Measurements from ENCODE around the gene ZNF598. TPM values are rescaled to one million over a fixed set of nuclear protein-coding genes. Genes with fewer than 3 reads are reported as not detected.
A peak's percentile ranks its signal among the peaks of the same experiment; 100 is the strongest.

The ZNF598 gene
- polyA plus RNA-seq, 1 of the 3 experiments (the other 2 are of a cell fraction) = 47.8 TPM

GRCh38 chr16:1990351-1991134, 19.1 kb downstream of the ZNF598 start:
- POLR2A ChIA-PET = interaction anchor here (2.3 kb wide), 1 partner anchor 26 kb away, joined by 8 read pairs; the partner anchor contains the start of gene RPS2
- no peaks in the 10 kb centered on the region for H3K27me3 ChIP-seq (ENCODE audit: insufficient read depth)
- CTCF ChIA-PET = interaction anchor here (1.3 to 12.9 kb wide), 3 partner anchors 8 to 18 kb away, joined by 4 to 108 read pairs (median 4); no protein-coding TSS in a partner anchor
- no peaks in the 10 kb centered on the region for H4K20me1 ChIP-seq (ENCODE audit: insufficient read depth)
- 28% methylated on average over 23 of the region's 50 CpGs for WGBS (ENCODE audit: low lambda C conversion rate)
- H2AFZ ChIP-seq (ENCODE audit: low read depth) = 0 out of 2 replicates have a peak overlapping the region, but pooled peaks have one; percentile 41
- no peaks in the 10 kb centered on the region for H3K9me2 ChIP-seq
- peak; percentile 82 for DNase-seq
- H3K4me3 ChIP-seq (ENCODE audit: low read depth in 2 of 2, low read length in 1 of 2) = peak overlapping the region; percentile 62
- peaks cover 8% of the 10 kb centered on the region; the same call in 1 of the 2 replicates for H3K79me2 ChIP-seq (ENCODE audit: insufficient read depth)
- peaks cover 4 to 11% of the 10 kb centered on the region in 2 experiments for H3K36me3 ChIP-seq (replicated peaks in 1 of 2; ENCODE audit: control insufficient read depth in 1 of 2, insufficient read depth in 2 of 2, low read length in 1 of 2)
- peak overlapping the region; percentile 85 for H3K4me2 ChIP-seq
- H3K4me1 ChIP-seq (ENCODE audit: control insufficient read depth in 1 of 2, insufficient read depth in 2 of 2, low read depth in 1 of 2, low read length in 1 of 2) = peaks cover 0 to 19% of the 10 kb centered on the region in 2 experiments; a peak in 1 of 4 replicates
- no peaks in the 10 kb centered on the region for H3K9me3 ChIP-seq
- peak overlapping the region; percentile 46; the same call in 1 of the 2 replicates for H3K9ac ChIP-seq
- peaks cover 11% of the 10 kb centered on the region for H3F3A ChIP-seq (replicated peaks; ENCODE audit: insufficient read depth)
- TF ChIP-seq NFIC (IDR thresholded peaks at IDR 0.05; ENCODE audit: borderline replicate concordance) = no peak
- no peak for TF ChIP-seq MAX (IDR thresholded peaks at IDR 0.05; ENCODE audit: low read depth)
- TF ChIP-seq, protein P1, sequence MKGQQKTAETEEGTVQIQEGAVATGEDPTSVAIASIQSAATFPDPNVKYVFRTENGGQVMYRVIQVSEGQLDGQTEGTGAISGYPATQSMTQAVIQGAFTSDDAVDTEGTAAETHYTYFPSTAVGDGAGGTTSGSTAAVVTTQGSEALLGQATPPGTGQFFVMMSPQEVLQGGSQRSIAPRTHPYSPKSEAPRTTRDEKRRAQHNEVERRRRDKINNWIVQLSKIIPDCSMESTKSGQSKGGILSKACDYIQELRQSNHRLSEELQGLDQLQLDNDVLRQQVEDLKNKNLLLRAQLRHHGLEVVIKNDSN (IDR thresholded peaks at IDR 0.05; ENCODE audit: borderline replicate concordance, low read depth) = no peak
- TF ChIP-seq, protein P2, sequence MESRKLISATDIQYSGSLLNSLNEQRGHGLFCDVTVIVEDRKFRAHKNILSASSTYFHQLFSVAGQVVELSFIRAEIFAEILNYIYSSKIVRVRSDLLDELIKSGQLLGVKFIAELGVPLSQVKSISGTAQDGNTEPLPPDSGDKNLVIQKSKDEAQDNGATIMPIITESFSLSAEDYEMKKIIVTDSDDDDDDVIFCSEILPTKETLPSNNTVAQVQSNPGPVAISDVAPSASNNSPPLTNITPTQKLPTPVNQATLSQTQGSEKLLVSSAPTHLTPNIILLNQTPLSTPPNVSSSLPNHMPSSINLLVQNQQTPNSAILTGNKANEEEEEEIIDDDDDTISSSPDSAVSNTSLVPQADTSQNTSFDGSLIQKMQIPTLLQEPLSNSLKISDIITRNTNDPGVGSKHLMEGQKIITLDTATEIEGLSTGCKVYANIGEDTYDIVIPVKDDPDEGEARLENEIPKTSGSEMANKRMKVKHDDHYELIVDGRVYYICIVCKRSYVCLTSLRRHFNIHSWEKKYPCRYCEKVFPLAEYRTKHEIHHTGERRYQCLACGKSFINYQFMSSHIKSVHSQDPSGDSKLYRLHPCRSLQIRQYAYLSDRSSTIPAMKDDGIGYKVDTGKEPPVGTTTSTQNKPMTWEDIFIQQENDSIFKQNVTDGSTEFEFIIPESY (IDR thresholded peaks at IDR 0.05; ENCODE audit: borderline replicate concordance, low read depth) = no peak
- no peak for TF ChIP-seq TAF1 (IDR thresholded peaks at IDR 0.05; ENCODE audit: borderline replicate concordance, low read depth, low read length)
- no peak for TF ChIP-seq TCF12 (IDR thresholded peaks at IDR 0.05)
- no peak; the same call in 1 of the 2 replicates for TF ChIP-seq MXI1 (IDR thresholded peaks at IDR 0.05; ENCODE audit: low read depth, low read length)
- TF ChIP-seq MEF2A (IDR thresholded peaks at IDR 0.05; ENCODE audit: borderline replicate concordance, low read depth) = no peak
- no peak for TF ChIP-seq FOXM1 (IDR thresholded peaks at IDR 0.05; ENCODE audit: low read depth)
- no peak for TF ChIP-seq EP300 (IDR thresholded peaks at IDR 0.05; ENCODE audit: borderline replicate concordance in 1 of 2, low read depth in 1 of 2, low read length in 1 of 2)
- TF ChIP-seq, protein P3, sequence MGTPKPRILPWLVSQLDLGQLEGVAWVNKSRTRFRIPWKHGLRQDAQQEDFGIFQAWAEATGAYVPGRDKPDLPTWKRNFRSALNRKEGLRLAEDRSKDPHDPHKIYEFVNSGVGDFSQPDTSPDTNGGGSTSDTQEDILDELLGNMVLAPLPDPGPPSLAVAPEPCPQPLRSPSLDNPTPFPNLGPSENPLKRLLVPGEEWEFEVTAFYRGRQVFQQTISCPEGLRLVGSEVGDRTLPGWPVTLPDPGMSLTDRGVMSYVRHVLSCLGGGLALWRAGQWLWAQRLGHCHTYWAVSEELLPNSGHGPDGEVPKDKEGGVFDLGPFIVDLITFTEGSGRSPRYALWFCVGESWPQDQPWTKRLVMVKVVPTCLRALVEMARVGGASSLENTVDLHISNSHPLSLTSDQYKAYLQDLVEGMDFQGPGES (IDR thresholded peaks at IDR 0.05; ENCODE audit: low read depth, low read length) = no peak
- TF ChIP-seq CTCF (IDR thresholded peaks at IDR 0.05) = no peak
- no peak for TF ChIP-seq PBX3 (IDR thresholded peaks at IDR 0.05)
- TF ChIP-seq JUND (IDR thresholded peaks at IDR 0.05) = no peak
- no peak for TF ChIP-seq RCOR1 (IDR thresholded peaks at IDR 0.05; ENCODE audit: low read length)
- no peak for TF ChIP-seq SIN3A (IDR thresholded peaks at IDR 0.05; ENCODE audit: borderline replicate concordance, low read depth, low read length)
- no peak for TF ChIP-seq ELF1 (IDR thresholded peaks at IDR 0.05)
- no peak for TF ChIP-seq USF2 (IDR thresholded peaks at IDR 0.05; ENCODE audit: borderline replicate concordance, low read depth, low read length)
- TF ChIP-seq FOSL2 (IDR thresholded peaks at IDR 0.05; ENCODE audit: borderline replicate concordance, low read depth) = no peak
- peak overlapping the region in 1 of 2 experiments; percentile 58; a peak in 1 of 4 replicates for H3K27ac ChIP-seq (ENCODE audit: low read depth in 2 of 2, low read length in 1 of 2)

Data from SK-N-SH (cell line).